HG03520 (cell line): ENCODE results near the gene ZNRF1.
"Not testable (repeated sequence)": the region's sequence is repeated elsewhere in the genome, so short reads cannot be mapped to it uniquely, and the experiment has no call there.

Source experiments
- ATAC-seq: cut with Tn5 transposase; IDR thresholded peaks from one replicate; pipeline ENCODE4 v1.9.1; 2021; ENCODE audit warnings: mild to moderate bottlenecking, moderate library complexity; ENCODE audit not compliant: unreplicated experiment

ZNRF1 gene

GRCh38 chr16:75074920-75075687 lies 76.3 kb downstream of the ZNRF1 start:
- ATAC-seq: peak; percentile 89

GRCh38 chr16:75075688-75076268 lies 77.0 kb downstream of the ZNRF1 start:
- no peak for ATAC-seq

GRCh38 chr16:75078886-75079285 lies 80.1 kb downstream of the ZNRF1 start:
- ATAC-seq: no peak

- ATAC-seq: no peak
Observed at GRCh38 chr16:75079346-75079926, 80.6 kb downstream of the ZNRF1 start.

GRCh38 chr16:75080205-75081029 lies 81.6 kb downstream of the ZNRF1 start:
- ATAC-seq: no peak

GRCh38 chr16:75081179-75081859 lies 82.5 kb downstream of the ZNRF1 start:
- no peak for ATAC-seq

GRCh38 chr16:75083813-75084212 lies 85.0 kb downstream of the ZNRF1 start:
- no peak for ATAC-seq

- ATAC-seq: no peak
Observed at GRCh38 chr16:75085556-75085955, 86.7 kb downstream of the ZNRF1 start.

- ATAC-seq: no peak
Observed at GRCh38 chr16:75086281-75086680, 87.5 kb downstream of the ZNRF1 start.

GRCh38 chr16:75086688-75087374 lies 88.0 kb downstream of the ZNRF1 start:
- ATAC-seq: no peak

- ATAC-seq: no peak
Observed at GRCh38 chr16:75087375-75087979, 88.7 kb downstream of the ZNRF1 start.

GRCh38 chr16:75088216-75088615 lies 89.4 kb downstream of the ZNRF1 start:
- ATAC-seq: no peak

- no peak for ATAC-seq
Observed at GRCh38 chr16:75088934-75089333, 90.1 kb downstream of the ZNRF1 start.

- ATAC-seq: no peak
Observed at GRCh38 chr16:75089486-75090202, 90.8 kb downstream of the ZNRF1 start.

- not testable (repeated sequence) for ATAC-seq
Observed at GRCh38 chr16:75090899-75091298, 92.1 kb downstream of the ZNRF1 start.

GRCh38 chr16:75091619-75092018 lies 92.8 kb downstream of the ZNRF1 start:
- ATAC-seq: not testable (repeated sequence)

- no peak for ATAC-seq
Observed at GRCh38 chr16:75092777-75093176, 94.0 kb downstream of the ZNRF1 start.

- no peak for ATAC-seq
Observed at GRCh38 chr16:75093598-75094540, 95.0 kb downstream of the ZNRF1 start.
